ENCODE measurements around the gene ZC2HC1B.
"Not testable (repeated sequence)": the region's sequence is repeated elsewhere in the genome, so short reads cannot be mapped to it uniquely, and the experiment has no call there.

The ZC2HC1B gene

DNA sequence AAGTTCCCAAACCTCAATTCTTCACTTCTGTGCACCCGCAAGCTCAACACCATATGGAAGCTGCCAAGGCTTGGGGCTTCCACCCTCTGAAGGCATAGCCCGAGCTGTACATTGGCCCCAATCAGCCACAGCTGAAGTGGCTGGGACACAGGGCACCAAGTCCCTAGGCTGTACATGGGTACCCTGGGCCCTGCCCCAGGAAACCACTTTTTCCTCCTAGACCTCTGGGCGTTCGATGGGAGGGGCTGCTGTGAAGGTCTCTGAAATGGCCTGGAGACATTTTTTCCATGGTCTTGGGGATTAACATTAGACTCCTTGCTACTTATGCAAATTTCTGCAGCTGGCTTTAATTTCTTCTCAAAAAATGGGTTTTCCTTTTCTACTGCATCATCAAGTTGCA lies 9.3 kb downstream of the ZC2HC1B start:
- H3K4me1 ChIP-seq (ENCODE audit: control insufficient read depth, insufficient read depth, low read length); H3K36me3 ChIP-seq (ENCODE audit: control insufficient read depth, insufficient read depth, low read length); H3K27me3 ChIP-seq (ENCODE audit: control insufficient read depth, insufficient read depth, low read length); H3K4me3 ChIP-seq (ENCODE audit: low read length); H3K9ac ChIP-seq (ENCODE audit: low read length); H3K27ac ChIP-seq (ENCODE audit: low read depth, low read length): not testable (repeated sequence)

DNA sequence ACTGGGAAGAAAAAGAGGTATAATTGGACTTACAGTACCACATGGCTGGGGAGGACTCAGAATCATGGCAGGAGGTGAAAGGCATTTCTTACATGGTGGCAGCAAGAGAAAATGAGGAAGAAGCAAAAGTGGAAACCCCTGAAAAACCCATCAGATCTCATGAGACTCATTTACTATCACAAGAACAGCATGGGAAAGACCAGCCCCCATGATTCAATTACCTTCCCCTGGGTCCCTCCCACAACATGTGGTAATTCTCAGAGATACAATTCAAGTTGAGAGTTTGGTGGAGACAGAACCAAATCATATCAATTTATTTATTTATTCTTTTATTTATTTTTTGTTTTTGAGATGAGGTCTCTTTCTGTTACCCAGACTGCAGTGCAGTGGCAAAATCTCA lies 10.2 kb downstream of the ZC2HC1B start:
- H3K27ac ChIP-seq (ENCODE audit: low read depth, low read length); H3K4me1 ChIP-seq (ENCODE audit: control insufficient read depth, insufficient read depth, low read length); H3K4me3 ChIP-seq (ENCODE audit: low read length); H3K9ac ChIP-seq (ENCODE audit: low read length); H3K36me3 ChIP-seq (ENCODE audit: control insufficient read depth, insufficient read depth, low read length); H3K27me3 ChIP-seq (ENCODE audit: control insufficient read depth, insufficient read depth, low read length): not testable (repeated sequence)

GRCh38 chr6:143877584-143878271 lies 13.5 kb downstream of the ZC2HC1B start:
- Histone ChIP-seq H3K9ac (ENCODE audit: low read length) (no peak overlapping the region), H3K27me3 (ENCODE audit: control insufficient read depth, insufficient read depth, low read length) (no peaks in the 10 kb centered on the region), H3K27ac (ENCODE audit: low read depth, low read length) (no peak overlapping the region), H3K36me3 (ENCODE audit: control insufficient read depth, insufficient read depth, low read length) (no peaks in the 10 kb centered on the region), H3K4me1 (ENCODE audit: control insufficient read depth, insufficient read depth, low read length) (no peaks in the 10 kb centered on the region), H3K4me3 (ENCODE audit: low read length) (no peak overlapping the region)

- no peaks in the 10 kb centered on the region for H3K4me1 ChIP-seq (ENCODE audit: control insufficient read depth, insufficient read depth, low read length)
- H3K36me3 ChIP-seq (ENCODE audit: control insufficient read depth, insufficient read depth, low read length): no peaks in the 10 kb centered on the region
- H3K27me3 ChIP-seq (ENCODE audit: control insufficient read depth, insufficient read depth, low read length): no peaks in the 10 kb centered on the region
- H3K9ac ChIP-seq (ENCODE audit: low read length): no peak overlapping the region
- H3K4me3 ChIP-seq (ENCODE audit: low read length): no peak overlapping the region
- no peak overlapping the region for H3K27ac ChIP-seq (ENCODE audit: low read depth, low read length)
Observed at GRCh38 chr6:143878272-143878760, 14.0 kb downstream of the ZC2HC1B start.

- Histone ChIP-seq H3K27ac (ENCODE audit: low read depth, low read length) (no peak overlapping the region), H3K4me1 (ENCODE audit: control insufficient read depth, insufficient read depth, low read length) (no peaks in the 10 kb centered on the region), H3K36me3 (ENCODE audit: control insufficient read depth, insufficient read depth, low read length) (no peaks in the 10 kb centered on the region), H3K9ac (ENCODE audit: low read length) (no peak overlapping the region), H3K27me3 (ENCODE audit: control insufficient read depth, insufficient read depth, low read length) (no peaks in the 10 kb centered on the region), H3K4me3 (ENCODE audit: low read length) (no peak overlapping the region)
Observed at GRCh38 chr6:143880412-143880811, 16.1 kb downstream of the ZC2HC1B start.

- H3K4me3 ChIP-seq (ENCODE audit: low read length): no peak overlapping the region
- no peaks in the 10 kb centered on the region for H3K4me1 ChIP-seq (ENCODE audit: control insufficient read depth, insufficient read depth, low read length)
- H3K27ac ChIP-seq (ENCODE audit: low read depth, low read length): peak overlapping the region; percentile 24
- no peak overlapping the region for H3K9ac ChIP-seq (ENCODE audit: low read length)
- H3K27me3 ChIP-seq (ENCODE audit: control insufficient read depth, insufficient read depth, low read length): no peaks in the 10 kb centered on the region
- no peaks in the 10 kb centered on the region for H3K36me3 ChIP-seq (ENCODE audit: control insufficient read depth, insufficient read depth, low read length)
Observed at GRCh38 chr6:143882401-143882930, 18.2 kb downstream of the ZC2HC1B start.

GRCh38 chr6:143884216-143884900 lies 20.1 kb downstream of the ZC2HC1B start:
- Histone ChIP-seq H3K36me3 (ENCODE audit: control insufficient read depth, insufficient read depth, low read length) (no peaks in the 10 kb centered on the region), H3K27me3 (ENCODE audit: control insufficient read depth, insufficient read depth, low read length) (no peaks in the 10 kb centered on the region), H3K4me1 (ENCODE audit: control insufficient read depth, insufficient read depth, low read length) (no peaks in the 10 kb centered on the region), H3K9ac (ENCODE audit: low read length) (no peak overlapping the region), H3K27ac (ENCODE audit: low read depth, low read length) (no peak overlapping the region), H3K4me3 (ENCODE audit: low read length) (no peak overlapping the region)

GRCh38 chr6:143885116-143885515 lies 20.8 kb downstream of the ZC2HC1B start:
- Histone ChIP-seq H3K9ac (ENCODE audit: low read length) (no peak overlapping the region), H3K36me3 (ENCODE audit: control insufficient read depth, insufficient read depth, low read length) (no peaks in the 10 kb centered on the region), H3K4me1 (ENCODE audit: control insufficient read depth, insufficient read depth, low read length) (no peaks in the 10 kb centered on the region), H3K27me3 (ENCODE audit: control insufficient read depth, insufficient read depth, low read length) (no peaks in the 10 kb centered on the region), H3K4me3 (ENCODE audit: low read length) (no peak overlapping the region), H3K27ac (ENCODE audit: low read depth, low read length) (no peak overlapping the region)

DNA sequence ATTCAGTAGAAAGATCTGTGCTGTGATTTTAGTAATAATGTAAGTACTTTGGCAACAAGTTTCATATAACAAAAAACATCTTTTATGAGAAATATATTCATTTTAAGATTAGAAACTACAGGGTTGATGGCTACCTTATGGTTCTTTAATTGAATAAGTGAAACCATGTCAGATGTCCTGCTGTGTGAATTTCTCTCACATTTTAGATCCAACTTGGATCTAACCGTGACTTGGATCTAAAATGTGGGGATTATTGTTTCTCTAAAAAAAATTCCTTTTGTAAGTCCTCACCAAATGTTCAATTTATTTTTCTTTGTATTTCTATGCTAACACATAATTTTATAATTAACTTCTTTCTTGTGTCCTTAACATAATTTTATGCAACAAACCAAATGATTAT lies 30.4 kb downstream of the ZC2HC1B start:
- Histone ChIP-seq H3K4me3 (ENCODE audit: low read length) (no peak overlapping the region), H3K36me3 (ENCODE audit: control insufficient read depth, insufficient read depth, low read length) (no peaks in the 10 kb centered on the region), H3K9ac (ENCODE audit: low read length) (no peak overlapping the region), H3K27me3 (ENCODE audit: control insufficient read depth, insufficient read depth, low read length) (no peaks in the 10 kb centered on the region), H3K27ac (ENCODE audit: low read depth, low read length) (no peak overlapping the region), H3K4me1 (ENCODE audit: control insufficient read depth, insufficient read depth, low read length) (no peaks in the 10 kb centered on the region)

DNA sequence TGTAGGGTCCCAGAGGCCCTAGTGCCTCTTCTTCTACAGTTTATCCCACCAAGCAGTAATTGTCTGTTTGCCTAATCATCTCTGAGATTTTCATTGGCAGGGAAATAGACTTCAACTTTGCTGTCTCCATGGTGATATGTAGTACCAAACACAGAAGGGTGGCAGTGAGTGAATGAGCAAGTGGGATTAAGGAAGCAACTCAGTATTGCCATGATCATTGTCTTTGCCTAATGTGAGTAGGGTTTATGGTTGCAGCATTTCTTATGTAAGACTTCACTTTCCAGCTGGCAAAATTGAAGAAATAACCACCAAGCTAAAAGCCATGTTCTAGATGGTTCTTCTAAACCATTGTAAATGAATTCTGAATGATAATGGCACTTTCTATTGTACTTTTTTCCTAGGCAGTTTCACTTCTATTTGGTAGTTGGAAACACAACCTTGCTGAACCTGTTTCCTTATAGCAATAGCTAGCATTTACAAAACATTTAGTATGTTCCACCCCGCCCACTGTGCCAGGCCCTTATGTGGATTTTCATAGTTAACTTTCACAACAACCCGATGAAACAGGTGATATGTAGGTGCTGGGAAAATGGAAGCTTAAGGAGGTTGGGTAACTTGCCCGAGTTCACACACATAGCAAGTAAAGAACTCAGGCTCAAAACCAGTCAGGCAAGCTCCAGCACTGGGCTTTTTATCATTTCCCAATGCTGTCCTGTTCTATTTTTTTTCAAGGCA lies 32.0 kb downstream of the ZC2HC1B start:
- H3K27ac ChIP-seq (ENCODE audit: low read depth, low read length): no peak overlapping the region
- H3K36me3 ChIP-seq (ENCODE audit: control insufficient read depth, insufficient read depth, low read length): no peaks in the 10 kb centered on the region
- H3K27me3 ChIP-seq (ENCODE audit: control insufficient read depth, insufficient read depth, low read length): no peaks in the 10 kb centered on the region
- no peak overlapping the region for H3K4me3 ChIP-seq (ENCODE audit: low read length)
- no peaks in the 10 kb centered on the region for H3K4me1 ChIP-seq (ENCODE audit: control insufficient read depth, insufficient read depth, low read length)
- H3K9ac ChIP-seq (ENCODE audit: low read length): no peak overlapping the region

- Histone ChIP-seq H3K36me3 (ENCODE audit: control insufficient read depth, insufficient read depth, low read length) (no peaks in the 10 kb centered on the region), H3K4me3 (ENCODE audit: low read length) (no peak overlapping the region), H3K4me1 (ENCODE audit: control insufficient read depth, insufficient read depth, low read length) (peaks cover 2% of the 10 kb centered on the region), H3K27me3 (ENCODE audit: control insufficient read depth, insufficient read depth, low read length) (no peaks in the 10 kb centered on the region), H3K27ac (ENCODE audit: low read depth, low read length) (no peak overlapping the region), H3K9ac (ENCODE audit: low read length) (no peak overlapping the region)
Observed at GRCh38 chr6:143900358-143900757, 36.1 kb downstream of the ZC2HC1B start.

- H3K27me3 ChIP-seq (ENCODE audit: control insufficient read depth, insufficient read depth, low read length): no peaks in the 10 kb centered on the region
- H3K9ac ChIP-seq (ENCODE audit: low read length): no peak overlapping the region
- H3K36me3 ChIP-seq (ENCODE audit: control insufficient read depth, insufficient read depth, low read length): no peaks in the 10 kb centered on the region
- H3K4me1 ChIP-seq (ENCODE audit: control insufficient read depth, insufficient read depth, low read length): peaks cover 2% of the 10 kb centered on the region
- peak overlapping the region; percentile 7 for H3K27ac ChIP-seq (ENCODE audit: low read depth, low read length)
- no peak overlapping the region for H3K4me3 ChIP-seq (ENCODE audit: low read length)
Observed at GRCh38 chr6:143901885-143902750, 37.8 kb downstream of the ZC2HC1B start.
